GM18873 (cell line): ENCODE results near the gene UXS1.

Experiments
- ATAC-seq: cut with Tn5 transposase; IDR thresholded peaks from one replicate; pipeline ENCODE4 v1.9.1; 2021; ENCODE audit warnings: mild to moderate bottlenecking, moderate library complexity, moderate number of reproducible peaks; ENCODE audit not compliant: unreplicated experiment, low FRiP score

The UXS1 gene

GRCh38 chr2:106189764-106190468, 4.2 kb downstream of the UXS1 start:
- ATAC-seq, result no peak

- no peak for ATAC-seq
Measured at GRCh38 chr2:106189325-106189724, 4.8 kb downstream of the UXS1 start.

- ATAC-seq, result no peak
Measured at GRCh38 chr2:106187273-106187891, 6.7 kb downstream of the UXS1 start.

- no peak for ATAC-seq
Measured at GRCh38 chr2:106185475-106186184, 8.5 kb downstream of the UXS1 start.

- no peak for ATAC-seq
Measured at GRCh38 chr2:106184857-106185256, 9.2 kb downstream of the UXS1 start.

GRCh38 chr2:106184394-106184793, 9.7 kb downstream of the UXS1 start:
- no peak for ATAC-seq

- no peak for ATAC-seq
Measured at GRCh38 chr2:106183101-106183696, 10.9 kb downstream of the UXS1 start.

GRCh38 chr2:106181064-106181463, 13.0 kb downstream of the UXS1 start:
- ATAC-seq, result no peak

- ATAC-seq, result no peak
Measured at GRCh38 chr2:106180602-106181001, 13.5 kb downstream of the UXS1 start.

GRCh38 chr2:106178716-106179115, 15.4 kb downstream of the UXS1 start:
- ATAC-seq, result no peak

GRCh38 chr2:106177581-106177980, 16.5 kb downstream of the UXS1 start:
- no peak for ATAC-seq

GRCh38 chr2:106176446-106177099, 17.5 kb downstream of the UXS1 start:
- ATAC-seq, result no peak

- no peak for ATAC-seq
Measured at GRCh38 chr2:106175086-106175850, 18.8 kb downstream of the UXS1 start.

- ATAC-seq, result no peak
Measured at GRCh38 chr2:106174056-106174455, 20.0 kb downstream of the UXS1 start.

GRCh38 chr2:106172649-106173048, 21.5 kb downstream of the UXS1 start:
- no peak for ATAC-seq

- no peak for ATAC-seq
Measured at GRCh38 chr2:106168657-106169056, 25.4 kb downstream of the UXS1 start.

GRCh38 chr2:106167067-106167466, 27.0 kb downstream of the UXS1 start:
- no peak for ATAC-seq

GRCh38 chr2:106165561-106165960, 28.5 kb downstream of the UXS1 start:
- ATAC-seq, result no peak

- no peak for ATAC-seq
Measured at GRCh38 chr2:106165029-106165428, 29.1 kb downstream of the UXS1 start.

GRCh38 chr2:106163948-106164545, 30.1 kb downstream of the UXS1 start:
- no peak for ATAC-seq
